Trophoblast cell (in vitro differentiated cells and primary cell): Measurements from ENCODE around the gene ICAM4.

Experiments
- DNase-seq, 2 donors: peaks; one replicate each; pipeline ENCODE4 v3.0.0-alpha.2; 2016
- H2AFZ ChIP-seq: 2 replicates; pipeline ENCODE4 v1.6.1; 2013; ENCODE audit warnings: low read length, moderate library complexity, mild to moderate bottlenecking; ENCODE audit not compliant: insufficient read depth, poor library complexity
- H2AK5ac ChIP-seq: 2 replicates; pipeline ENCODE4 v1.6.1; 2013; ENCODE audit warnings: mild to moderate bottlenecking, low read length
- H2BK120ac ChIP-seq: 2 replicates; pipeline ENCODE4 v1.6.1; 2013; ENCODE audit warnings: low read length, mild to moderate bottlenecking, moderate library complexity; ENCODE audit not compliant: insufficient read depth, poor library complexity
- H2BK12ac ChIP-seq: 2 replicates; pipeline ENCODE4 v1.6.1; 2013; ENCODE audit warnings: mild to moderate bottlenecking, low read length, moderate library complexity
- H2BK5ac ChIP-seq: 2 replicates; pipeline ENCODE4 v1.6.1; 2013; ENCODE audit warnings: low read length, low read depth, moderate library complexity, mild to moderate bottlenecking; ENCODE audit not compliant: poor library complexity
- H3K14ac ChIP-seq: 2 replicates; pipeline ENCODE4 v1.6.1; 2013; ENCODE audit warnings: mild to moderate bottlenecking, low read length
- H3K18ac ChIP-seq: 2 replicates; pipeline ENCODE4 v1.6.1; 2013; ENCODE audit warnings: mild to moderate bottlenecking, low read length
- H3K23ac ChIP-seq: 2 replicates; pipeline ENCODE4 v1.6.1; 2013; ENCODE audit warnings: low read length
- H3K27ac ChIP-seq: 2 replicates; pipeline ENCODE4 v1.5.1; 2013; ENCODE audit warnings: low read depth, mild to moderate bottlenecking, inconsistent platforms, low read length, moderate library complexity
- H3K27me3 ChIP-seq: 2 replicates; pipeline ENCODE4 v1.6.1; 2013; ENCODE audit warnings: inconsistent platforms, mild to moderate bottlenecking, low read length, moderate library complexity; ENCODE audit not compliant: insufficient read depth
- H3K36me3 ChIP-seq, 2 experiments: 1 replicate in 1 of 2; 2 replicates in 1 of 2; pipeline ENCODE4 v1.6.1; 2013; ENCODE audit warnings: low read length in 2 of 2, mild to moderate bottlenecking in 2 of 2, moderate library complexity in 1 of 2; ENCODE audit not compliant: insufficient read depth in 2 of 2, control insufficient read depth in 1 of 2
- H3K4ac ChIP-seq: 2 replicates; pipeline ENCODE4 v1.6.1; 2013; ENCODE audit warnings: low read depth, mild to moderate bottlenecking, low read length, moderate library complexity
- H3K4me1 ChIP-seq, 2 experiments: 1 replicate in 1 of 2; 2 replicates in 1 of 2; pipeline ENCODE4 v1.6.1; 2013; ENCODE audit warnings: low read length in 2 of 2, mild to moderate bottlenecking in 2 of 2, moderate library complexity in 1 of 2; ENCODE audit not compliant: insufficient read depth in 2 of 2, control insufficient read depth in 1 of 2
- H3K4me2 ChIP-seq: 2 replicates; pipeline ENCODE4 v1.6.1; 2013; ENCODE audit warnings: inconsistent platforms, mild to moderate bottlenecking, low read length, moderate library complexity
- H3K4me3 ChIP-seq: 2 replicates; pipeline ENCODE4 v1.5.1; 2013; ENCODE audit warnings: mild to moderate bottlenecking, low read depth, low read length, inconsistent platforms
- H3K79me1 ChIP-seq: one replicate; pipeline ENCODE4 v1.6.1; 2013; ENCODE audit warnings: low read length
- H3K79me2 ChIP-seq: 2 replicates; pipeline ENCODE4 v1.6.1; 2013; ENCODE audit warnings: low read length, mild to moderate bottlenecking; ENCODE audit not compliant: control insufficient read depth, insufficient read depth, poor library complexity
- H3K9ac ChIP-seq: 2 replicates; pipeline ENCODE4 v1.6.1; 2013; ENCODE audit warnings: mild to moderate bottlenecking, low read length
- H3K9me3 ChIP-seq: 2 replicates; pipeline ENCODE4 v1.6.1; 2013; ENCODE audit warnings: low read depth, mild to moderate bottlenecking, control low read depth, inconsistent platforms, low read length; ENCODE audit not compliant: insufficient read depth
- H4K12ac ChIP-seq: 2 replicates; pipeline ENCODE4 v1.6.1; 2013; ENCODE audit warnings: low read depth, mild to moderate bottlenecking, low read length, moderate library complexity
- H4K8ac ChIP-seq: 2 replicates; pipeline ENCODE4 v1.6.1; 2013; ENCODE audit warnings: low read depth, mild to moderate bottlenecking, low read length, moderate library complexity
- H4K91ac ChIP-seq: one replicate; pipeline ENCODE4 v1.6.1; 2013; ENCODE audit warnings: low read depth, mild to moderate bottlenecking, low read length, moderate library complexity
- WGBS: extraction: QIAGEN DNeasy Blood & Tissue Kit; methylation state at CpG from one replicate; pipeline ENCODE4 v1.1.7; 2013; ENCODE audit warnings: missing lambda C conversion rate; ENCODE audit not compliant: insufficient read length, insufficient coverage; ENCODE audit errors: extremely low coverage; 5-methylcytosine and 5-hydroxymethylcytosine counted together

Gene ICAM4

GRCh38 chr19:10270180-10270615, 16.6 kb upstream of the ICAM4 start:
- Histone ChIP-seq H2BK12ac (no peak overlapping the region), H2AFZ (peak overlapping the region; percentile 30), H2BK5ac (no peak overlapping the region), H3K79me1 (peaks cover 2% of the 10 kb centered on the region), H2BK120ac (peak overlapping the region; percentile 2), H3K4me3 (no peak overlapping the region), H4K8ac (peak overlapping the region; percentile 84), H3K27me3 (no peaks in the 10 kb centered on the region), H2AK5ac (no peak overlapping the region), H3K9me3 (no peaks in the 10 kb centered on the region), H3K14ac (peak overlapping the region; percentile 9), H3K18ac (no peak overlapping the region), H3K4ac (no peak overlapping the region), H4K12ac (peak overlapping the region; percentile 72), H3K4me1 (peaks cover 13 to 14% of the 10 kb centered on the region in 2 experiments), H3K9ac (no peak overlapping the region), H4K91ac (no peak overlapping the region), H3K79me2 (no peaks in the 10 kb centered on the region), H3K4me2 (peak overlapping the region; percentile 59), H3K36me3 (no peaks in the 10 kb centered on the region), H3K27ac (no peak overlapping the region), H3K23ac (no peak overlapping the region)
- no CpG with 5 or more reads among the region's 37 CpGs for WGBS
- peak; percentile 37 to 60 for DNase-seq

DNA sequence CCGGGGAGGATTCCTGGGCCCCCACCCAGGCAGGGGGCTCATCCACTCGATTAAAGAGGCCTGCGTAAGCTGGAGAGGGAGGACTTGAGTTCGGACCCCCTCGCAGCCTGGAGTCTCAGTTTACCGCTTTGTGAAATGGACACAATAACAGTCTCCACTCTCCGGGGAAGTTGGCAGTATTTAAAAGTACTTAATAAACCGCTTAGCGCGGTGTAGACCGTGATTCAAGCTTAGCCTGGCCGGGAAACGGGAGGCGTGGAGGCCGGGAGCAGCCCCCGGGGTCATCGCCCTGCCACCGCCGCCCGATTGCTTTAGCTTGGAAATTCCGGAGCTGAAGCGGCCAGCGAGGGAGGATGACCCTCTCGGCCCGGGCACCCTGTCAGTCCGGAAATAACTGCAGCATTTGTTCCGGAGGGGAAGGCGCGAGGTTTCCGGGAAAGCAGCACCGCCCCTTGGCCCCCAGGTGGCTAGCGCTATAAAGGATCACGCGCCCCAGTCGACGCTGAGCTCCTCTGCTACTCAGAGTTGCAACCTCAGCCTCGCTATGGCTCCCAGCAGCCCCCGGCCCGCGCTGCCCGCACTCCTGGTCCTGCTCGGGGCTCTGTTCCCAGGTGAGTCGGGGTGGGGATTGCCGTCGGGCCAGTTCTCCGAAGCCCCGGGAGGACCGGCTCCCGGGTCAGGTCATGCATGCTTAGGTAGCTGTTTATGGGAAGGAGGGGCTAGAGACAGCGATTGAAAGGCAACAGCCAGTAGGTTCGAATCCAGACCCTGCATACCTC, 15.9 kb upstream of the ICAM4 start, which contains the start of gene ICAM1:
TSS of gene ICAM1 (plus strand) at position 505 of the 779 bp plus-strand sequence. CDS start at position 545, 40 bp downstream.
- peak within 1 kb of the TSS; percentile 84 for H4K8ac ChIP-seq
- peak within 1 kb of the TSS; percentile 2 for H2BK120ac ChIP-seq
- H4K91ac ChIP-seq = peak within 1 kb of the TSS; percentile 57
- no peak within 1 kb of the TSS for H2AK5ac ChIP-seq
- peak within 1 kb of the TSS; percentile 59 for H3K4me2 ChIP-seq
- no peak within 1 kb of the TSS for H3K9ac ChIP-seq
- peaks cover 2% of the 10 kb centered on the region for H3K79me1 ChIP-seq
- no peak within 1 kb of the TSS for H3K18ac ChIP-seq
- H4K12ac ChIP-seq = peak within 1 kb of the TSS; percentile 72
- H3K9me3 ChIP-seq = no peaks in the 10 kb centered on the region
- H3K4me1 ChIP-seq = peaks cover 13 to 14% of the 10 kb centered on the region in 2 experiments
- no peak within 1 kb of the TSS for H3K4me3 ChIP-seq
- no peak within 1 kb of the TSS for H3K4ac ChIP-seq
- no peak within 1 kb of the TSS for H2BK12ac ChIP-seq
- H2AFZ ChIP-seq = peak within 1 kb of the TSS; percentile 79
- H3K27ac ChIP-seq = no peak within 1 kb of the TSS
- no CpG with 5 or more reads among the region's 51 CpGs for WGBS
- DNase-seq = peak; percentile 91 to 97
- H3K27me3 ChIP-seq = no peaks in the 10 kb centered on the region
- no peaks in the 10 kb centered on the region for H3K79me2 ChIP-seq
- H3K23ac ChIP-seq = no peak within 1 kb of the TSS
- H3K14ac ChIP-seq = peak within 1 kb of the TSS; percentile 37
- H3K36me3 ChIP-seq = no peaks in the 10 kb centered on the region
- no peak within 1 kb of the TSS for H2BK5ac ChIP-seq

GRCh38 chr19:10271543-10272086, 15.1 kb upstream of the ICAM4 start:
- H3K79me1 ChIP-seq = peaks cover 2% of the 10 kb centered on the region
- H3K18ac ChIP-seq = no peak overlapping the region
- no peaks in the 10 kb centered on the region for H3K9me3 ChIP-seq
- H4K91ac ChIP-seq = no peak overlapping the region
- no peak overlapping the region for H3K9ac ChIP-seq
- H2BK5ac ChIP-seq = no peak overlapping the region
- H3K4me2 ChIP-seq = no peak overlapping the region
- no peak overlapping the region for H3K14ac ChIP-seq
- H3K23ac ChIP-seq = no peak overlapping the region
- no peak overlapping the region for H2BK12ac ChIP-seq
- WGBS = no CpG with 5 or more reads among the region's 12 CpGs
- peak; percentile 31 to 33 for DNase-seq
- no peak overlapping the region for H4K8ac ChIP-seq
- H3K27ac ChIP-seq = no peak overlapping the region
- peaks cover 13 to 14% of the 10 kb centered on the region in 2 experiments for H3K4me1 ChIP-seq
- no peak overlapping the region for H3K4me3 ChIP-seq
- no peak overlapping the region for H3K4ac ChIP-seq
- H3K36me3 ChIP-seq = no peaks in the 10 kb centered on the region
- H3K27me3 ChIP-seq = no peaks in the 10 kb centered on the region
- H2AFZ ChIP-seq = no peak overlapping the region
- H2AK5ac ChIP-seq = no peak overlapping the region
- H4K12ac ChIP-seq = no peak overlapping the region
- no peak overlapping the region for H2BK120ac ChIP-seq
- H3K79me2 ChIP-seq = no peaks in the 10 kb centered on the region

- no peak overlapping the region for H3K18ac ChIP-seq
- H3K4ac ChIP-seq = no peak overlapping the region
- H2BK120ac ChIP-seq = no peak overlapping the region
- H3K4me3 ChIP-seq = no peak overlapping the region
- H3K79me1 ChIP-seq = peaks cover 2% of the 10 kb centered on the region
- H3K4me1 ChIP-seq = peaks cover 13 to 14% of the 10 kb centered on the region in 2 experiments
- H2BK5ac ChIP-seq = no peak overlapping the region
- no peak overlapping the region for H3K9ac ChIP-seq
- DNase-seq = no peak
- no peaks in the 10 kb centered on the region for H3K27me3 ChIP-seq
- H3K23ac ChIP-seq = no peak overlapping the region
- H3K9me3 ChIP-seq = no peaks in the 10 kb centered on the region
- no peak overlapping the region for H2BK12ac ChIP-seq
- H2AK5ac ChIP-seq = no peak overlapping the region
- no peak overlapping the region for H4K8ac ChIP-seq
- no peak overlapping the region for H4K12ac ChIP-seq
- H3K14ac ChIP-seq = no peak overlapping the region
- H3K36me3 ChIP-seq = no peaks in the 10 kb centered on the region
- H4K91ac ChIP-seq = no peak overlapping the region
- no peak overlapping the region for H3K27ac ChIP-seq
- H2AFZ ChIP-seq = no peak overlapping the region
- WGBS = no CpG with 5 or more reads among the region's 10 CpGs
- H3K4me2 ChIP-seq = no peak overlapping the region
- H3K79me2 ChIP-seq = no peaks in the 10 kb centered on the region
These were observed 12.2 kb upstream of the ICAM4 start for GRCh38 chr19:10274589-10274988.
